ENCODE data around the gene STAT2.
A peak's percentile ranks its signal among the peaks of the same experiment; 100 is the strongest.

Gene STAT2

DNA sequence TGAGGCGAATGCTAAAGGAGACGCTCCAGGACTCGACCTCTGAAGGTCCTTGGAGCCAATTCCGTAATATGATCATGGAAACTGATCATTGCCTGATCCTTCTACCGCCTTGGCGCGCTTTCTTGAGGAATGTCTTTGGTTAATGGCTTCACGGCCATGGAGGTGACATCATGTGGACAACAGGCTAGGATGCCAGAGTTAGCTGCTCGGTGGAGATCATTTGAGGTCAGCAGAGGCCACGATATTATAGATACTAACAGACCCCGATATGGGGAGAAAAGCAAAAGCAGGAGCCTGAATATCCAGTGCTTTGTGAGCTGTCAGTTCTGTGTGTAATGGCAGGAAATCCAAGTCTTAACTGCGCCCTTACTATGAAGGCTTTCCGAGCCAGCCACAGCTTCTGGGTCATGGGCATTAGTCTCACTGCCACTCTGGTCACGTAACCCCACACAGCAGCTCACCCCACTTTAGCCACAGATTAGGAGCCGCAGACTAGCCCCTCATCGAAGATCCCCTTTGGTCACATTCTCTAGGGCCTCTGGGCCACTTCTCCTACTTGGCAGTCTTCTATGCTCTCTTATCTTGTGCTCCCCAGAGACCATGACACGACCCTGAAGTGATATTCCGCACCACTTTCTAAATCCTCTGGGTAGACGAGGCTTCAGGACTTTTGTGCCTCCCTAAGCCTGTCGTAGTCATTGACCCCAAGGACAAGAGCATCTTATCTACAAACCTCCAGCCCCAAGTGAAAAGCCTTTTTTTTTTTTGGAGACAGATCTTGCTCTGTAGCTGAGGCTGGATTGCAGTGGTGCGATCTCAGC lies 59.1 kb downstream of the STAT2 start:
- DNase-seq (ENCODE audit: low read depth, low spot score) = no peak

DNA sequence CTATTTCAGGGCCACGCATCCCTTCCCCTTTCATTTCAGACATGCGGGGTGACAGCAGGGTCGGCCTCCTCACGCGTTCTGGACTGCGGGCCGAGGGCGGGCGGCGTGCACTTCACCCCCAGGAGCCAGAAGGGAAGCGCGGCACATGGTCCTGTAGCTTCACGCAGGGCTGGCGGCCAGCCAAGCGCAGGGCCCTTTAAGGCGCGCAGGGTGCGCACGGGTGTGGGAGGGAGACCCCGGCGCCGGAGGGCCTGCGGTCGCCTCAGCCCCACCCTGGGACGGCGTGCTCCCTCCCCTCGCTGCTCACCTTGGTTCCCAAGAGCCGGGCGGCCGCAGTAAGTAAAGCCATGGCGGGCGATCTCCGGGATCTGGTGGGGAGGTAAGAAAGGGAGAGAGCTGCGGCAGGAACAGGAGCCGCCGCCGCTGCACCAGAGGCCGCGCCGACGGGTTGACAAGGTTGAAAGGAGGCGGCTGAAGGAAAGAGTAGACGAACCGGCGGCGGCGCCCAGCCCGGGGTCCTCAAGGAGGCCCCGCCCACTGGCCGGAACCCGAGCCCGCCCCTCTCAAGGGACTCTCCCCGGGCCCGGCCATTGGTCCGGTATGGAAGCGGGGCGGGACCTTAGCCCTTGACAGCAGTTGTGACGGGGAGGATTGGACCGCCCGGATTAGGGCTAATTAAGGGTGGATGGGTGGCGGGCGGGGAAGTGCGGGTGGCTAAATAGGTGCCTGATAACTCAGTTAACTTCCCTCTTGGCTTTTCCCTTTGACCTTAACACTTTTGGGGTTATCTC lies 59.9 kb downstream of the STAT2 start, which contains the start of gene CS:
Gene CS (minus strand): TSS at position 478 of the 791 bp plus-strand sequence. CDS start 129 bp downstream, at position 349.
- DNase-seq (ENCODE audit: low read depth, low spot score) = peak; percentile 97

More for the DNA sequence above, 59.1 kb downstream of the STAT2 start:
- peak overlapping the region; percentile 99 for H3K4me3 ChIP-seq (ENCODE audit: low read length)

GRCh38 chr12:56299308-56299852 lies 60.5 kb downstream of the STAT2 start:
- peak; percentile 59 for DNase-seq (ENCODE audit: low read depth, low spot score)

More for the DNA sequence above, 59.9 kb downstream of the STAT2 start, which contains the start of gene CS:
- peak within 1 kb of the TSS; percentile 99 for H3K4me3 ChIP-seq (ENCODE audit: low read length)

DNA sequence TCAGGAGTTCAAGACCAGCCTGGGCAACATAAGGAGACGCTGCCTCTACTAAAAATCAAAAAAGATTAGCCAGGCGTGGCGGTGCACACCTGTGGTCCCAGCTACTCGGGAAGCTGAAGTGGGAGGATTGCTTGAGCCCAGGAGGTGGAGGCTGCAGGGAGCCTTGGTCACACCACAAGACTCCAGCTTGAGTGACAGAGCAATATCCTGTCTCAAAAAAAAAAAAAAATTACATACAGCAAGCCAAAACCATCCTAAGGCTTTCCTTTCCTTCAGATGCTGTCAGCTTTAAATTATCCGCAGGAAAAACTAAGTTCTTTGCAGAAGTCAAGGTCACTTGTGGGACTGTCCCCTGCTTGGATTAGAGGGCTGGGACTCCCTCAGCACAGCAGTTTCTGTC lies 61.1 kb downstream of the STAT2 start:
- no peak for DNase-seq (ENCODE audit: low read depth, low spot score)
- peak overlapping the region; percentile 99 for H3K4me3 ChIP-seq (ENCODE audit: low read length)

More at GRCh38 chr12:56299308-56299852, 60.5 kb downstream of the STAT2 start:
- peak overlapping the region; percentile 99 for H3K4me3 ChIP-seq (ENCODE audit: low read length)

DNA sequence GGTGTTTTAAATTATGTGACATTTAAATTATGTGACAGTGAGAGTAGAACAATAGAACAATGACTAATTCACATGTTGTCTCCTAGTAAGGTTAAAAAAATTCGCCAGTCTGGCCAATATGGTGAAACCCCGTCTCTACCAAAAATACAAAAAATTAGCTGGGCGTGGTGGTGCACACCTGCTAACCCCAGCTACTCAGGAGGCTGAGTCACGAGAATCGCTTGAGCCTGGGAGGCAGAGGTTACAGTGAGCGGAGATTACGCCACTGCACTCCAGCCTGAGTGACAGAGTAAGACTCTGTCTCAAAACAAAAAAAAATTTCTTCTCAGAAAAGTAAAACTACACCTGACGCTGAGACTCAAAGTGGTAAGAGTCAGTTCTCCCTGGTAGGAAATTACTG lies 62.5 kb downstream of the STAT2 start:
- H3K4me3 ChIP-seq (ENCODE audit: low read length) = no peak overlapping the region
- no peak for DNase-seq (ENCODE audit: low read depth, low spot score)

- H3K4me3 ChIP-seq (ENCODE audit: low read length) = no peak overlapping the region
- DNase-seq (ENCODE audit: low read depth, low spot score) = no peak
Measured at GRCh38 chr12:56296295-56296694, 63.6 kb downstream of the STAT2 start.

DNA sequence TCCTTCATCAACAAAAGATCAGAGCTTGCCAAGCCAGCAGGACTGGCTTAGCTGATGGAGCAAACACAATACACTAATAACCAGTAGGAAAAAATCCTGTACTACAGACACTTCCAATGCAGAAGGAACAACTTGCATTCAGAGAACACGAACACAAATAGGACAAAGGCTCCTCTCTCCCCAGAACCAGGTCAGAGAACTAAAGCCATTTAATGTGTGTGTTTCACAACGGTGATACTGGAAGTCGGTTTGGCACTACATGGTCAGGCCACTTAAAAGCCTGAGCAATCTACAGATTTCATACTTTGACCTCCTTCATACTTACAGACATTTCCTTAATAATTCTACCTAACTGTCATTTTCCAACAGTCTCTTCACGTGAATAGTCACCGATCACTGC lies 66.1 kb downstream of the STAT2 start:
- no peak for DNase-seq (ENCODE audit: low read depth, low spot score)
- H3K4me3 ChIP-seq (ENCODE audit: low read length) = no peak overlapping the region

Measured in Jurkat, Clone E6-1 (cell line).